ENCODE data around the gene CNTN1. TPM values are rescaled to one million over a fixed set of nuclear protein-coding genes. Genes with fewer than 3 reads are reported as not detected.

CNTN1 gene
- total RNA-seq, 4 donors from 2014 or later: 44.2 to 65.6 (median 57.6) TPM

DNA sequence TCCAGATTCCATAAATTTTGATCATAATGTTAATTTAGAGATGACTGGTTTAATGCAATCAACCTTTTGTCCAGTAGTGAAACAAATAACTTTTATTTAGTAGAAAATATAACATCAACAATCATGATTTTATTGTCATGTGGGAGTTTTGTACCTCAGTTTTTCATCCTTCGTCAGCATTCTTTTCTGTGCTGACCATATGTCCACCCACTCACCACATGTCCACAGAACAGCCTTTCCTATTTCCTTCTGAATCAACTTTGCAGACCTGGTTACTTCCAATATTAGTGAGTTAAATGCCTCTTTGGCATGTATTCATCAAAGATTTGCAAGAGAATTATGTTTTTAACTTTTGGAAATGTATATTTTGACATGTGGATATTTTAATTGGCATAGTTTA is 36.8 kb upstream of the CNTN1 start:
- TF ChIP-seq, protein P1, sequence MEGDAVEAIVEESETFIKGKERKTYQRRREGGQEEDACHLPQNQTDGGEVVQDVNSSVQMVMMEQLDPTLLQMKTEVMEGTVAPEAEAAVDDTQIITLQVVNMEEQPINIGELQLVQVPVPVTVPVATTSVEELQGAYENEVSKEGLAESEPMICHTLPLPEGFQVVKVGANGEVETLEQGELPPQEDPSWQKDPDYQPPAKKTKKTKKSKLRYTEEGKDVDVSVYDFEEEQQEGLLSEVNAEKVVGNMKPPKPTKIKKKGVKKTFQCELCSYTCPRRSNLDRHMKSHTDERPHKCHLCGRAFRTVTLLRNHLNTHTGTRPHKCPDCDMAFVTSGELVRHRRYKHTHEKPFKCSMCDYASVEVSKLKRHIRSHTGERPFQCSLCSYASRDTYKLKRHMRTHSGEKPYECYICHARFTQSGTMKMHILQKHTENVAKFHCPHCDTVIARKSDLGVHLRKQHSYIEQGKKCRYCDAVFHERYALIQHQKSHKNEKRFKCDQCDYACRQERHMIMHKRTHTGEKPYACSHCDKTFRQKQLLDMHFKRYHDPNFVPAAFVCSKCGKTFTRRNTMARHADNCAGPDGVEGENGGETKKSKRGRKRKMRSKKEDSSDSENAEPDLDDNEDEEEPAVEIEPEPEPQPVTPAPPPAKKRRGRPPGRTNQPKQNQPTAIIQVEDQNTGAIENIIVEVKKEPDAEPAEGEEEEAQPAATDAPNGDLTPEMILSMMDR (IDR thresholded peaks at IDR 0.05): no peak
- TF ChIP-seq EP300 (IDR thresholded peaks at IDR 0.05) (no peak), POLR2A (IDR thresholded peaks at IDR 0.05; ENCODE audit: low read depth) (no peak), POLR2AphosphoS5 (IDR thresholded peaks at IDR 0.05) (no peak)
- intact Hi-C loops (cut with DNase I): no loop called here

DNA sequence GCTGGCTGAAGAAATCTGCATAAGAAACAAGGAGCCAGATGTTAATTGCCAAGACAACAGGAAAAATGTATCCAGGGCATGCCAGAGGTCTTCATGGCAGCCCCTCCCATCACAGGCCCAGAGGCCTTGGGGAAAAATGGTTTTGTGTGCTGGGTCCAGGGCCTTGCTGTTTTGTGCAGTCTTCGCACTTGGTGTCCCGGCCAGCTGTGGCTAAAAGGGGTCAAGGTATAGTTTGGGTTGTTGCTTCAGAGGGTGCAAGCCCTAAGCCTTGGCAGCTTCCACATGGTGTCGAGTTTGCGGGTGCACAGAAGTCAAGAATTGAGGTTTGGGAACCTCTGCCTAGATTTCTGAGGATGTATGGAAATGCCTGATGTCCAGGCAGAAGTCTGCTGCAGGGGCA is 29.9 kb upstream of the CNTN1 start:
- intact Hi-C loops (cut with DNase I): no loop called here
- no peak for TF ChIP-seq EP300 (IDR thresholded peaks at IDR 0.05)
- TF ChIP-seq, protein P1 (IDR thresholded peaks at IDR 0.05): no peak
- TF ChIP-seq POLR2A (IDR thresholded peaks at IDR 0.05; ENCODE audit: low read depth): no peak
- TF ChIP-seq POLR2AphosphoS5 (IDR thresholded peaks at IDR 0.05): no peak

More for the DNA sequence above, 36.8 kb upstream of the CNTN1 start:
- H3K27ac ChIP-seq (replicated peaks in 1 of 4): no peak overlapping the region
- H3K4me1 ChIP-seq: no peaks in the 10 kb centered on the region
- no peaks in the 10 kb centered on the region for H3K9me3 ChIP-seq
- no peak overlapping the region for H3K4me3 ChIP-seq
- no peaks in the 10 kb centered on the region for H3K27me3 ChIP-seq
- WGBS: 51% methylated on average over 1 of the region's 1 CpG
- H3K36me3 ChIP-seq: no peaks in the 10 kb centered on the region
- no peak for DNase-seq (ENCODE audit: extremely low spot score)

DNA sequence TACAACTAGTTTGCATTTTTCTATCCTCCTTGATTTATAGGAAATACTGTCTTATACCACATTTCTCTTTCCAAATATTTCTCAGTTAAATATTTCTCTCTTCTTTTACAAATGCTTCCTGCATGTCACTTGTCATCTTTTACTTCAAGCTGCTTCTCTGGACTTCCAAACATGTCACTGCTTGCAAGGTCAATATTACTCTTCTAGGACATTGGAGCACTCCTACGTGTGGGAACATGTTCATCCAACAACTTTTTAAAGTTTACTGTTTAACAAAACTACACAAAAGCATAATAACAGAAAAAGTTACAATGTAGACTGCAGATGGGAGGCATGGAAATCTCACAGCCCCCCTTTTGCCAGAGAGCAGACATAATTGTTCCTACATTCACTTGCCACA is 28.5 kb upstream of the CNTN1 start:
- Histone ChIP-seq H3K27me3 (no peaks in the 10 kb centered on the region), H3K4me3 (no peak overlapping the region), H3K4me1 (peaks cover 0 to 16% (median 13%) of the 10 kb centered on the region in 4 donors), H3K9me3 (no peaks in the 10 kb centered on the region), H3K27ac (replicated peaks in 1 of 4) (no peak overlapping the region), H3K36me3 (no peaks in the 10 kb centered on the region)
- intact Hi-C loops (cut with DNase I): no loop called here
- DNase-seq (ENCODE audit: extremely low spot score): no peak
- TF ChIP-seq, protein P1 (IDR thresholded peaks at IDR 0.05): no peak
- 83% methylated on average over 1 of the region's 1 CpG for WGBS

More for the DNA sequence above, 29.9 kb upstream of the CNTN1 start:
- peaks cover 0 to 2% (median 0%) of the 10 kb centered on the region in 4 donors for H3K4me1 ChIP-seq
- H3K27ac ChIP-seq (replicated peaks in 1 of 4): no peak overlapping the region
- no peaks in the 10 kb centered on the region for H3K27me3 ChIP-seq
- no peak for DNase-seq (ENCODE audit: extremely low spot score)
- no peak overlapping the region for H3K4me3 ChIP-seq
- WGBS: 98% methylated on average over 4 of the region's 4 CpGs
- H3K9me3 ChIP-seq: no peaks in the 10 kb centered on the region
- no peaks in the 10 kb centered on the region for H3K36me3 ChIP-seq

DNA sequence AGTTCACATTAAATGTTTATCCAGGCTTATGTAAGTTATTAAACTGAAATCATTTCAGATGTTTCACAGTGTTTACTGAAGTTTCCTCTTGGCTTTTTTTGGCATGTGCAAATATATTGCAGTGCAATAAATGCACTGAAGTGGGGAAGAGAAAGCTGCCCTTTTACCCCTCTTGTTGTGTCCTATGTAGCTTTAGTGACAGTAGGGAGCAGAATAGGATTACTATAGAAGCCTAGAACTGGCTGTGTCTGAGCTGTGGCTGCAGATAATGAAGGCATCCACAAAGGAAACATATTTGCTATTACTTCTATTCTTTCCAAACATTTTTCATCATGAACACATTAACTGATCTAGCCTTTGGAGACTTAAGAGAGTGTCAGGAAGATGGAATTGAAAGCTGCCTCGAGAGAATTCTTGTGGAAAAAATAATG is 24.1 kb upstream of the CNTN1 start:
- H3K36me3 ChIP-seq: no peaks in the 10 kb centered on the region
- H3K4me3 ChIP-seq: no peak overlapping the region
- H3K27me3 ChIP-seq: no peaks in the 10 kb centered on the region
- peaks cover 0 to 20% (median 18%) of the 10 kb centered on the region in 4 donors for H3K4me1 ChIP-seq
- DNase-seq (ENCODE audit: extremely low spot score): no peak
- no peak overlapping the region for H3K27ac ChIP-seq (replicated peaks in 1 of 4)
- 19% methylated on average over 1 of the region's 1 CpG for WGBS
- no peak for TF ChIP-seq POLR2AphosphoS5 (IDR thresholded peaks at IDR 0.05)
- TF ChIP-seq POLR2A (IDR thresholded peaks at IDR 0.05; ENCODE audit: low read depth): no peak
- TF ChIP-seq, protein P1 (IDR thresholded peaks at IDR 0.05): peak; percentile 23 to 35 (median 26)
- intact Hi-C loops (cut with DNase I): no loop called here
- no peaks in the 10 kb centered on the region for H3K9me3 ChIP-seq

DNA sequence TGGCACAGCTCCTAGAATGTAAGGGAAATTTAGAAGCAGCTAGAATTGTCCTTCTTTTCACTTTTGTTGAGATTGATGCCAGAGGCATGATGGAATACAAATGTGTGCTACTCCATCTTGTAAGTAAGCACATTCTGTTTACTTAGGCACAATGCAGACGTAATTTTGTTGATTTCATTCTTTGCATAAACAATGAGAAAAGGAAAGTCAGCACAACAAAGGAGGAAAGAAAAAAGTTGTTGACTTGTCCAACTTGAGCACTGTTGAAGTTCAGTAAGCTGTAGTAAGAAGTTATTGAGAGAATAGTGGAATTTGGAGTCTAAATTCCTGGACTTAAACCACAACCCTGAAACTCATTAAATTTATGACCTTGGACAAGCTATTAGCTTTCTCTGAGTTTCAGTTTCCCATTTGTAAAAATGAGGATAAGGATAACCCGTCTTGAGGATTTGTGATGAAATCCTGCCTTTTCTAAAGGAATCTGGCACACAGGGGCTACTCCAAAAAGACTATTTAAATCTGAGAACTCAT is 19.4 kb upstream of the CNTN1 start:
- no peak for TF ChIP-seq EP300 (IDR thresholded peaks at IDR 0.05)
- TF ChIP-seq, protein P1 (IDR thresholded peaks at IDR 0.05): no peak
- no peak for TF ChIP-seq POLR2A (IDR thresholded peaks at IDR 0.05; ENCODE audit: low read depth)
- TF ChIP-seq POLR2AphosphoS5 (IDR thresholded peaks at IDR 0.05): no peak
- Histone ChIP-seq H3K27ac (replicated peaks in 1 of 4) (no peak overlapping the region), H3K36me3 (no peaks in the 10 kb centered on the region), H3K27me3 (no peaks in the 10 kb centered on the region), H3K4me1 (peaks cover 0 to 16% (median 13%) of the 10 kb centered on the region in 4 donors), H3K4me3 (no peak overlapping the region), H3K9me3 (peaks cover 0 to 6% (median 0%) of the 10 kb centered on the region in 4 donors)
- DNase-seq (ENCODE audit: extremely low spot score): no peak
- WGBS: 31% methylated on average over 2 of the region's 2 CpGs
- intact Hi-C loops (cut with DNase I): no loop called here
